ACHN (cell line): ENCODE data around the gene TRIM45.
"Not testable (repeated sequence)": the region's sequence is repeated elsewhere in the genome, so short reads cannot be mapped to it uniquely, and the experiment has no call there.

ENCODE experiments used
- DNase-seq: peaks from one replicate; pipeline ENCODE4 v3.0.0-alpha.2; 2015
- in situ Hi-C: cut with HindIII; loops from 2 replicates; pipeline ENCODE4 v1.10.0; 2017; ENCODE audit warnings: low sequenced_read_pairs, low pct_ligation_motif_present, low pct_unique_long_range_greater_than_20kb

The TRIM45 gene

DNA sequence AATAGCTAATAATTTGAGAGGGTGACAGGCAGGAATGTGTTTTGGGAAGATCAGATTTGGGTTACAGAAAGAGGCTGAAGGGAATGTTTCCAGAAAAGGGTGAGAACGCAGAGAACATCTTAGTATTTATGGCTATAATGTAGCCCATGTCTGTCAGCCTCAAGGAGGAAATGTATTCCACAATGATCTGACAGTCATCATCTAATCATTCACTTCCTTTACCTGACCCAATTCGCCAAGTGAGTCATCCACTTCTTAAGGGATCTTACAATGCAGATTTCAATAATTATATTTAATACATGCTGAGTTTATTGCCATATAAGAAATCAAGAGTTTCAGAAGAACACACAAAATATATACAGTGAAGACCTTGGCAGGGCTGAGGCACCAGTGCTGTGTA lies 10.8 kb downstream of the TRIM45 start:
- in situ Hi-C loops, result no loop called here
- no peak for DNase-seq

DNA sequence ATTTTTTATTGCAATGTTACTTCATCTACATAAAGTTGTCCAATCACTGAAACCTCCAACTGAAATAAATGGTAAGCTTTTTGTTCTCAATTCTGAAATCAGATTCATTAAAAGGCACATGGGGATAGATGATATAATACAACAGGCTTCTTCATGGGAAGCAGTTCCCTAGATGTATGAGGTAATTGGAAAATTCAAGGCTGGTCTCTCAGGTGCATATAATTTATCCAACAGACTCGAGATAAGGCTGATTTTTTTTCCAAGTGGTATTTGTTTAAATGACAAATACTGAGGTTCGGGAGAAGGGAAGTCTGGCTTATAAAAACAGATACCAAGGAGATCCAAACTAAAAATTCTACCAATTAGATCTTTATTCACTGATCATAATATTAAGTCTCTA lies 14.2 kb downstream of the TRIM45 start:
- no peak for DNase-seq
- in situ Hi-C loops, result no loop called here

GRCh38 chr1:117106478-117106877 lies 15.1 kb downstream of the TRIM45 start:
- in situ Hi-C loops, result no loop called here
- DNase-seq, result no peak

- in situ Hi-C loops, result no loop called here
- no peak for DNase-seq
Observed at GRCh38 chr1:117105722-117106121, 15.8 kb downstream of the TRIM45 start.

DNA sequence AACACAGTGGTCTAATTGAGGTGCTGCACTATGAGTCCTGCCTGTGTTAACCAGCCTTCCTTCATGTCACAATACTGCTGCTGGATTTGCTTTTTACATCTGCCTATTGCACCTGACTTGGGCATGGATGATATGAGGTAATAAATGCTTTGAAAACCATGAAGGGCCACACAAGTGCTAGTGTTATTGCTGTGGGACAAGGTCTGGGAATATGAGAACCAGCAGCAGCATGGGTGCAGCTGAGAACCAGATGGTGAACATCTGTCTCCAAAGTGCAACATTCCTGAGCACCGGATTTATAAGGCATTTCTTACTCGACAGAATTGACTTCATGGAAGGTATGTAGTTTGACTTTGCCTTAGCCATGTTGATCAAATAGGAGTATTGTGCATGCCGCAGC lies 16.6 kb downstream of the TRIM45 start:
- DNase-seq, result no peak
- in situ Hi-C loops, result no loop called here

- in situ Hi-C loops, DNase-seq: not testable (repeated sequence)
Observed at GRCh38 chr1:117101858-117102257, 19.7 kb downstream of the TRIM45 start.

- in situ Hi-C loops, result no loop called here
Observed at GRCh38 chr1:117101334-117101733, 20.2 kb downstream of the TRIM45 start.

DNA sequence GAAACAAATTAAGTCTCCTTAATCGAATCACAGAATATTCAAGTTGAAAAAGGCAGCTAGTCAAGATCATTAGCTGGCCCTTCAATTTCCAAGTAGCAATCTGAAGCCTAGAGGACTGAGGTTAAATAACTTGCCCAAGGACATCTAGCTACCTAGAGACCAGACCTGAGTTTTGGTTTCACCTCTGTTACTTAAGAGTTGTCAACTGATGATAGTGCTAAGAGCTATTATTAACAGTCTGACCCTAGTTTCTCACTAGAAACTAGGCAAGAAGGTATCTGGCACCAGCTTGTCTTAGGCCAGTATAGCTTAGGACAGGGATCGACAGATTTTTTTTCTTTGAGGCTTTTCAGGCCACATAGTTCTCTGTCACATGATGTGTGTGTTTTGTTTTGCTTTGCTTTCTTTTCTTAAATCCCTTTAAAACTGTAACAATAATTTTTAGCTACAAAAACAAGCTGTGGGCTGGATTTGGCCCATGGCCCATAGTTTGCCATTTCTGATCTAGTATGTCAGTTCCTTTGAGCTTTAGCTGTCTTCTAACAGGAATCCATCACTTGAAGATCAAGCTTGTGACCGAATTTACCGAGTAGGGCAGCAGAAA lies 23.2 kb downstream of the TRIM45 start:
- in situ Hi-C loops, result no loop called here
- no peak for DNase-seq

More at GRCh38 chr1:117101334-117101733, 20.2 kb downstream of the TRIM45 start:
- DNase-seq, result no peak

DNA sequence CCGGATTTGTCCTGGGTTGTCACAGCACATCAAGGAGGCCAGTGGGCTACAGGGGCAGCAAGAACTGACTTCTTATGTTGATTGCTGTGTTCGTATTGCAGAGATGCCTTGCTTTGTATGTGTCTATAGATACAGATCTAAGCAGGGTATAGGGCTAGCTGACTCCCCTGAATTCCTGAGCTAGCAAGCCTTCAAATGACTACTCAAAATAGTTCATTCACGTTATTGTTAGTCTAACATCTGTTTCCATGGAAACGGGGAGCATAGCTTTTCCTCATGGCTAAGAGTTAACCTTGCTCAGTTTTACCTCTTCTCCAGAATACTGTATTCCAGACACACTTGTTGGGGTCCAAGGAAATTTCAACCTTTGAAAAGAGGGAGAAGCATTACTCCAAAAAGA lies 24.1 kb downstream of the TRIM45 start:
- DNase-seq, result no peak
- in situ Hi-C loops, result no loop called here

DNA sequence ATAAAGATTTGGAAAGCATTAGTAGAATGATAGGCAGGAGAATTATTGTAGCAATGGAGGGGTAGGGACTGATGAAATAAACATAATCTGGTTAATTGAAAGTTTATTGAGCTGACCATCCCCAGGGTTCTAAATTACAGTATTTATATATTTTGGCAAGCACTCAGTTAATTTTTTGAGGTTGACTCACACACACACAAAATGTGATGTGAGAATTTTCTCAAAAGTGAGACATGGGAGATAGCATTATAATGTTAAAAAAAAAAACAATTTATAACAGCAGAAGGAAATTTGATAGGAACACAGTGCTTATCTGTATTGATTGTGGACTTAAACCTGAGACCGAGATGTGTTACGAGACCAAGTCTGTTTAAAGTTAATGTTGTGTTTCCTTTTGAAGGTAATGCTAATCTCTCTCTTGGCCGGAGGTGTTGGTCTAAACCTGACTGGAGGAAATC lies 24.6 kb downstream of the TRIM45 start:
- in situ Hi-C loops, result no loop called here
- no peak for DNase-seq

GRCh38 chr1:117094841-117095604 lies 26.5 kb downstream of the TRIM45 start:
- no peak for DNase-seq
- in situ Hi-C loops, result no loop called here

- in situ Hi-C loops, result no loop called here
- DNase-seq, result peak; percentile 61
Observed at GRCh38 chr1:117093870-117094621, 27.5 kb downstream of the TRIM45 start.

- in situ Hi-C loops, result no loop called here
- peak; percentile 14 for DNase-seq
Observed at GRCh38 chr1:117093091-117093534, 28.4 kb downstream of the TRIM45 start.

DNA sequence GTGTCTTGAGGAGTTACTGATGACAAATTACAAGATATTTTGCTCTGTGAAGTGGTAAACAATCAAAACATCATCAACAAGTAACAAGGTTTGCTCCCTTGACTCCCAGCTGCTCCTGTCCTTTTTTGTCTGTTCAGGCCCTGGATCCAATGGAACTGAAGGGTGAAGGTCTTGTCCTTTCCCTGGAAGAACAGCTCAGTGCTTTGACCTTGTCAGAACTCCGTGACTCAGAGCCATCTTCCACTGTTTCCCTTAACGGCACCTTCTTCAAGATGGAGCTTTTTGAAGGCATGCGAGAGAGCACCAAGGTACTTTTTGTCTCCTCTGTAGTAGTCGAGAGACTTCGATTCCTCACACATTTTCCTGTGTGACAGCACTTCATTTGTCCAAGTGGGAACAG lies 29.0 kb downstream of the TRIM45 start:
- DNase-seq, result no peak
- in situ Hi-C loops, result no loop called here

DNA sequence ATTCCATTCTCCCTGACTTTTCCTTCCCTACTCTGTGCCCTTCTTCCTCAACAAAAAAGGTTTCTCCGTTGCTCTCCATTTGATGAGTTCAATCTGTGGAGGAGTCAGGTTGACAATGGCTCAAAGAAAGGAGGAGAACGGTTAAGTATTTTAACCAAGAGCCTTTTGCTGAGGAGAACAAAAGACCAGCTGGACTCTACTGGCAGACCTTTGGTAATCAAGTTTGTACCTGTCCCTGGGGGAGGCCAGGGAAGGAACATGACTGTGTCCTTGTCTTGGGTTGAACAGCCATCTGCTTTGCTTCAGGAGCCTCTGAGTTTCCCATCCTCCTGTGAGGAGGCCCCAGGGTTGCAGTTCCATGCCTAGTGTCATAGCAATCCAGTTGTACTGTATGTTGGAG lies 31.6 kb downstream of the TRIM45 start:
- DNase-seq, result no peak
- in situ Hi-C loops, result no loop called here

- in situ Hi-C loops, result no loop called here
Observed at GRCh38 chr1:117087686-117088085, 33.9 kb downstream of the TRIM45 start.

DNA sequence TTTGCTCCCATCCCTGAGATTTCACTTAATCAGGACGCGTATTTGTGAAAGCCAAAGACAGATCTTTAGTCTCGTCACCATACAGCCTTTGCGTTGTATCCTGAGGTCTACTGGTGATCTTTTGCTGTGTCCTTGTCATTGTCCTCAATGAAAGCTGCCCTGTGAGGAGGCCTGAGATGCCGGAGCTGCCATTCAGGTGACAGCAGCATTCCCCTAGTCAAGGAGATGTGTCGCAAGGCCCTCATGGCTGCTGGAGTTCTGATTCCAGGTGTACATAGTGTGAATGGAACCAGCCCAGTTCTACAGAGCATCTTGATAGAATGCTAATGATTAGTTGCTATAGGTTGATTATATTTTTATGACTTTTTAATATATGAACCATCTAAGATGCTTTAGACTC lies 37.3 kb downstream of the TRIM45 start:
- DNase-seq, result no peak
- in situ Hi-C loops, result no loop called here

More at GRCh38 chr1:117087686-117088085, 33.9 kb downstream of the TRIM45 start:
- no peak for DNase-seq

DNA sequence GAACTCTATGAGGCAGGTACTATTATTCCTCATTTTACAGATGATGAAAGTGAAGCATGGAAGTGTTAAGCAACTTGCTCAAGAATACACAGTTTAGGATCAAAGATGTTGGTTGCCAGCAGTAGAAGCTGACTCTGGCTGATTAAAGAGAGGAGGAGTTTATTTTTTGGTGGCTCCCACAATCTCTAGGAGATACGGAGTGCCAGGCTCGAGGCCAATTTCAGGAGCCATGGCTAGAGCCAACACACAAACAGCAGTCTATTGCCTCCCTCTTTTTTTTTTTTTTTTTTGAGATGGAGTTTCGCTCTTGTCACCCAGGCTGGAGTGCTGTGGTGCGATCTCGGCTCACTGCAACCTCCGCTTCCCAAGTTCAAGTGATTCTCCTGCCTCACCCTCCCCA lies 41.8 kb downstream of the TRIM45 start:
- DNase-seq, result no peak
- in situ Hi-C loops, result no loop called here

DNA sequence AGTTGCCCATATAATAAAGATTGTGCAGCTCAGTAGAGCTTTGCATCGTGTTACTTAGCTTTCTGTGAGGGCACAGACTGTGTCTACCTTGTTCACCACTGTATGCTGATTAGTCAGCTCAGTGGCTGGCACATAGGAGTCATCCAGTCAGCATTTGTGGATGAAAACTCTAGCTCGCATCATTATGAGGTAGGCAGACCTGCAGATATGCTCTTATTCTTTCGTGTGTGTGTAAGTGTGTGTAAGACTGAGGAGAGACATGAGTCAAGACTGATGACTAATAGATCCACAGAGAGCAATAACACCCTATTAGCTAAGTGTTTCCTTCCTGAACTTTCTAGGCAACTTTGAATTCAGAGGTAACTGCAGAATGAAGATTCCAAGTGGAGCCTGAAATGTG lies 44.3 kb downstream of the TRIM45 start:
- peak; percentile 70 for DNase-seq
- in situ Hi-C loops, result no loop called here
